Esophagus muscularis mucosa (tissue), 4 donors: Measurements from ENCODE around the gene NKTR. TPM values are rescaled to one million over a fixed set of nuclear protein-coding genes. Genes with fewer than 3 reads are reported as not detected.
A peak's percentile ranks its signal among the peaks of the same experiment; 100 is the strongest.

Experiments used
- DNase-seq: peaks from one replicate; pipeline ENCODE4 v3.0.0-alpha.2; 2017; ENCODE audit errors: extremely low spot score
- H3K27ac ChIP-seq, 4 donors: fragments of 200-600 bp; sonication (generic); replicated peaks in 1 of 4; 1 replicate in 3 of 4; 2 replicates in 1 of 4; pipeline ENCODE4 v1.5.1; 2016 to 2019; ENCODE audit warnings: mild to moderate bottlenecking in 1 of 4
- H3K27me3 ChIP-seq, 4 donors: fragments of 200-600 bp; sonication (generic); one replicate each; pipeline versions ENCODE4 v1.5.1 to v1.6.0; 2016 to 2019
- H3K36me3 ChIP-seq, 4 donors: fragments of 200-600 bp; sonication (generic); one replicate each; pipeline ENCODE4 v1.5.1; 2016 to 2019
- H3K4me1 ChIP-seq, 4 donors: fragments of 200-600 bp; sonication (generic); one replicate each; pipeline ENCODE4 v1.5.1; 2016 to 2019
- H3K4me3 ChIP-seq, 4 donors: fragments of 200-600 bp; sonication (generic); 1 replicate in 2 of 4; 2 replicates in 2 of 4; pipeline ENCODE4 v1.5.1; 2016 to 2019; ENCODE audit warnings: mild to moderate bottlenecking in 4 of 4, moderate library complexity in 1 of 4
- H3K9me3 ChIP-seq, 4 donors: fragments of 200-600 bp; sonication (generic); 1 replicate in 3 of 4; 2 replicates in 1 of 4; pipeline ENCODE4 v1.5.1; 2016 to 2019
- CTCF ChIP-seq, 3 experiments: fragments of 200-600 bp in 2 of 3; fragments of 450-650 bp in 1 of 3; sonication (generic) in 2 of 3; IDR thresholded peaks; one replicate each; pipeline ENCODE4 v1.5.1; 2017 to 2019; ENCODE audit warnings: antibody characterized with exemption in 3 of 3, mild to moderate bottlenecking in 2 of 3, moderate library complexity in 1 of 3
- EP300 ChIP-seq: sonication (generic); formaldehyde crosslinking; IDR thresholded peaks from one replicate; pipeline ENCODE4 v1.6.1; 2017; ENCODE audit warnings: antibody characterized with exemption
- POLR2A ChIP-seq: fragments of 450-650 bp; IDR thresholded peaks from one replicate; pipeline ENCODE4 v1.6.1; 2017; ENCODE audit warnings: antibody characterized with exemption, moderate library complexity, mild to moderate bottlenecking, low read depth
- POLR2AphosphoS5 ChIP-seq, 2 donors: sonication (generic); formaldehyde crosslinking; IDR thresholded peaks; one replicate each; pipeline ENCODE4 v1.6.1; 2017; ENCODE audit warnings: antibody characterized with exemption in 2 of 2
- WGBS: methylation state at CpG from one replicate; pipeline ENCODE4 v1.1.5; 2018; 5-methylcytosine and 5-hydroxymethylcytosine counted together
- intact Hi-C: fragments of 100-400 bp; cut with DNase I; formaldehyde crosslinking; loops from one replicate; pipeline ENCODE4 v1.15.1; 2023
- total RNA-seq, 4 donors: library from RNA; depleted of rRNA; stranded (reverse); fragments of >200 nt; gene quantifications; one replicate each; pipeline versions ENCODE4 v1.1.0 to v1.2.1, GENCODE V29; 2016

Gene NKTR
- total RNA-seq, 4 donors from 2014 or later = 24.7 to 73.1 (median 36.0) TPM

GRCh38 chr3:42612928-42613327 lies 12.4 kb downstream of the NKTR start:
- DNase-seq = no peak
- H3K27ac ChIP-seq = peak overlapping the region in 3 of 4 donors; percentile 11 to 33 (median 25)

GRCh38 chr3:42613462-42613861 lies 13.0 kb downstream of the NKTR start:
- Histone ChIP-seq H3K4me1 (peaks cover 48 to 83% (median 65%) of the 10 kb centered on the region in 4 donors), H3K9me3 (no peaks in the 10 kb centered on the region), H3K27me3 (no peaks in the 10 kb centered on the region), H3K4me3 (no peak overlapping the region), H3K27ac (peak overlapping the region in 3 of 4 donors; percentile 11 to 33 (median 25)), H3K36me3 (peaks cover 0 to 12% (median 7%) of the 10 kb centered on the region in 4 donors)
- TF ChIP-seq CTCF (IDR thresholded peaks at IDR 0.05) (peak; percentile 23 to 54 (median 27)), POLR2A (no peak), POLR2AphosphoS5 (IDR thresholded peaks at IDR 0.05) (no peak)
- 79% methylated on average over 2 of the region's 2 CpGs for WGBS
- intact Hi-C loops = no loop called here
- DNase-seq = no peak

More at GRCh38 chr3:42612928-42613327, 12.4 kb downstream of the NKTR start:
- TF ChIP-seq CTCF (IDR thresholded peaks at IDR 0.05) = no peak
- no peak for TF ChIP-seq POLR2AphosphoS5 (IDR thresholded peaks at IDR 0.05)
- TF ChIP-seq EP300 = no peak
- no peak for TF ChIP-seq POLR2A
- H3K27me3 ChIP-seq = no peaks in the 10 kb centered on the region
- intact Hi-C loops = no loop called here
- no peak overlapping the region for H3K4me3 ChIP-seq
- H3K4me1 ChIP-seq = peaks cover 52 to 88% (median 70%) of the 10 kb centered on the region in 4 donors
- 87% methylated on average over 3 of the region's 3 CpGs for WGBS
- no peaks in the 10 kb centered on the region for H3K9me3 ChIP-seq
- H3K36me3 ChIP-seq = peaks cover 0 to 10% (median 3%) of the 10 kb centered on the region in 4 donors

- Histone ChIP-seq H3K36me3 (peaks cover 58 to 89% (median 70%) of the 10 kb centered on the region in 4 donors), H3K4me1 (peaks cover 0 to 7% (median 3%) of the 10 kb centered on the region in 4 donors), H3K27ac (no peak overlapping the region), H3K27me3 (no peaks in the 10 kb centered on the region), H3K4me3 (no peak overlapping the region), H3K9me3 (no peaks in the 10 kb centered on the region)
- intact Hi-C loops = no loop called here
- TF ChIP-seq POLR2A (no peak), POLR2AphosphoS5 (IDR thresholded peaks at IDR 0.05) (no peak), EP300 (no peak), CTCF (IDR thresholded peaks at IDR 0.05) (no peak)
- no peak for DNase-seq
- 97% methylated on average over 2 of the region's 2 CpGs for WGBS
These were observed 31.1 kb downstream of the NKTR start for GRCh38 chr3:42631620-42632019.

- Histone ChIP-seq H3K27ac (no peak overlapping the region), H3K9me3 (no peaks in the 10 kb centered on the region), H3K4me3 (no peak overlapping the region), H3K36me3 (peaks cover 62 to 93% (median 75%) of the 10 kb centered on the region in 4 donors), H3K4me1 (peaks cover 0 to 7% (median 3%) of the 10 kb centered on the region in 4 donors), H3K27me3 (no peaks in the 10 kb centered on the region)
- WGBS = 87% methylated on average over 1 of the region's 1 CpG
- DNase-seq = no peak
- intact Hi-C loops = no loop called here
- no peak for TF ChIP-seq POLR2A
- TF ChIP-seq CTCF (IDR thresholded peaks at IDR 0.05) = no peak
- TF ChIP-seq EP300 = no peak
- no peak for TF ChIP-seq POLR2AphosphoS5 (IDR thresholded peaks at IDR 0.05)
These were observed 31.7 kb downstream of the NKTR start for GRCh38 chr3:42632146-42632545.

GRCh38 chr3:42633544-42633943 lies 33.1 kb downstream of the NKTR start:
- H3K4me1 ChIP-seq = peaks cover 0 to 7% (median 6%) of the 10 kb centered on the region in 4 donors
- TF ChIP-seq EP300 (no peak), POLR2A (no peak), CTCF (IDR thresholded peaks at IDR 0.05) (no peak), POLR2AphosphoS5 (IDR thresholded peaks at IDR 0.05) (no peak)
- H3K4me3 ChIP-seq = no peak overlapping the region
- no peaks in the 10 kb centered on the region for H3K9me3 ChIP-seq
- no peak for DNase-seq
- 86% methylated on average over 6 of the region's 6 CpGs for WGBS
- no peaks in the 10 kb centered on the region for H3K27me3 ChIP-seq
- intact Hi-C loops = no loop called here
- peaks cover 72 to 93% (median 84%) of the 10 kb centered on the region in 4 donors for H3K36me3 ChIP-seq
- H3K27ac ChIP-seq = no peak overlapping the region
